ENCODE data around the gene PTBP1. TPM values are rescaled to one million over a fixed set of nuclear protein-coding genes. Genes with fewer than 3 reads are reported as not detected.

Gene PTBP1
- total and polyA plus RNA-seq, 2 donors (not counting 1 experiment from before 2014, with no cell fraction given): 74.6 to 83.1 TPM

DNA sequence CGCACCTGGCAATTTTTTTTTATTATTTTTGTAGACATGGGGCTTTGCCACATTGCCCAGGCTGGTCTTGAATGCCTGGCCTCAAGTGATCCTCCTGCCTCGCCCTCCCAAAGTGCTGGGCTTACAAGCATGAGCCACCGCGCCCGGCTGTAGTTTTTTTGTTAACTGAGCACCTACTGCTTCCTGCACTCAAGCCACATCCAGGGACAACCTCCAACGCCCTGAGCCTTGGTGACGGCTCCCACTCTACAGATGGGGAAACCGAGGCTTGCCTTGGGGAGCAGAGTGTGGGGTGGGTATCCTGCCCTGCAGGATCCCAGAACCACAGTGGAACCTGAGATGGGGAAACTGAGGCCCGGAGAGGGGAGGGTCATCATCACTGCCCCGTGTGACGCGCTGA, 57.9 kb downstream of the PTBP1 start:
- Histone ChIP-seq H4K20me1 (ENCODE audit: control insufficient read depth, extremely low read depth, insufficient read depth, low read length) (no peaks in the 10 kb centered on the region), H3K27ac (ENCODE audit: insufficient read depth, low read length) (no peak overlapping the region), H3K4me2 (ENCODE audit: extremely low read depth, insufficient read depth, low read length) (no peak overlapping the region), H3K79me2 (ENCODE audit: control insufficient read depth, insufficient read depth, low read length) (no peaks in the 10 kb centered on the region), H3K4me3 (replicated peaks in 1 of 4; ENCODE audit: control extremely low read depth in 1 of 4, insufficient read depth in 1 of 4, low read depth in 3 of 4, low read length in 4 of 4) (no peak overlapping the region), H3K9ac (ENCODE audit: insufficient read depth, low read length) (no peak overlapping the region), H3K4me1 (ENCODE audit: control insufficient read depth, extremely low read depth, insufficient read depth, low read length) (peaks cover 6% of the 10 kb centered on the region), H3K27me3 (ENCODE audit: control insufficient read depth, insufficient read depth, low read length) (no peaks in the 10 kb centered on the region), H2AFZ (ENCODE audit: low read length) (no peak overlapping the region), H3K9me3 (ENCODE audit: control insufficient read depth, insufficient read depth, low read depth, low read length) (no peaks in the 10 kb centered on the region), H3K36me3 (ENCODE audit: control insufficient read depth, insufficient read depth, low read length) (no peaks in the 10 kb centered on the region)
- no peak for DNase-seq (ENCODE audit: low read depth in 2 of 2)
- no peak for TF ChIP-seq EZH2 (IDR thresholded peaks at IDR 0.05; ENCODE audit: low read length, missing control alignments)
- TF ChIP-seq, protein P1, sequence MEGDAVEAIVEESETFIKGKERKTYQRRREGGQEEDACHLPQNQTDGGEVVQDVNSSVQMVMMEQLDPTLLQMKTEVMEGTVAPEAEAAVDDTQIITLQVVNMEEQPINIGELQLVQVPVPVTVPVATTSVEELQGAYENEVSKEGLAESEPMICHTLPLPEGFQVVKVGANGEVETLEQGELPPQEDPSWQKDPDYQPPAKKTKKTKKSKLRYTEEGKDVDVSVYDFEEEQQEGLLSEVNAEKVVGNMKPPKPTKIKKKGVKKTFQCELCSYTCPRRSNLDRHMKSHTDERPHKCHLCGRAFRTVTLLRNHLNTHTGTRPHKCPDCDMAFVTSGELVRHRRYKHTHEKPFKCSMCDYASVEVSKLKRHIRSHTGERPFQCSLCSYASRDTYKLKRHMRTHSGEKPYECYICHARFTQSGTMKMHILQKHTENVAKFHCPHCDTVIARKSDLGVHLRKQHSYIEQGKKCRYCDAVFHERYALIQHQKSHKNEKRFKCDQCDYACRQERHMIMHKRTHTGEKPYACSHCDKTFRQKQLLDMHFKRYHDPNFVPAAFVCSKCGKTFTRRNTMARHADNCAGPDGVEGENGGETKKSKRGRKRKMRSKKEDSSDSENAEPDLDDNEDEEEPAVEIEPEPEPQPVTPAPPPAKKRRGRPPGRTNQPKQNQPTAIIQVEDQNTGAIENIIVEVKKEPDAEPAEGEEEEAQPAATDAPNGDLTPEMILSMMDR (conservative IDR thresholded peaks at IDR 0.05 in 1 of 2, IDR thresholded peaks at IDR 0.05 in 1 of 2; ENCODE audit: low read depth in 1 of 2, low read length in 2 of 2): no peak

DNA sequence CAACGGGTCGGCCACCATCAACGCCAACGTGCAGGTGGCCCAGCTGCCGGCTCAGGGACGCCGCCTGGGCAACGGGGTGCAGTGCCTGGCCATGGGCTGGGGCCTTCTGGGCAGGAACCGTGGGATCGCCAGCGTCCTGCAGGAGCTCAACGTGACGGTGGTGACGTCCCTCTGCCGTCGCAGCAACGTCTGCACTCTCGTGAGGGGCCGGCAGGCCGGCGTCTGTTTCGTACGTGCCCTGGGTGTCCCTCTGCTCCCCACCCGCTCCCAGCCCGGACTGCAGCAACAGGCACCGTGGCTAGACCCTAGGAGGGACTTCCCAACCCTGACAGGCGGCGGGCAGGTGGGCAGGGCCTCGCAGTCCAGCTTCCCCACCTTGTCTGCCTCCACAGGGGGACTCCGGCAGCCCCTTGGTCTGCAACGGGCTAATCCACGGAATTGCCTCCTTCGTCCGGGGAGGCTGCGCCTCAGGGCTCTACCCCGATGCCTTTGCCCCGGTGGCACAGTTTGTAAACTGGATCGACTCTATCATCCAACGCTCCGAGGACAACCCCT, 58.4 kb downstream of the PTBP1 start:
- Histone ChIP-seq H3K27me3 (ENCODE audit: control insufficient read depth, insufficient read depth, low read length) (no peaks in the 10 kb centered on the region), H4K20me1 (ENCODE audit: control insufficient read depth, extremely low read depth, insufficient read depth, low read length) (no peaks in the 10 kb centered on the region), H3K9me3 (ENCODE audit: control insufficient read depth, insufficient read depth, low read depth, low read length) (no peaks in the 10 kb centered on the region), H2AFZ (ENCODE audit: low read length) (no peak overlapping the region), H3K27ac (ENCODE audit: insufficient read depth, low read length) (no peak overlapping the region), H3K4me3 (replicated peaks in 1 of 4; ENCODE audit: control extremely low read depth in 1 of 4, insufficient read depth in 1 of 4, low read depth in 3 of 4, low read length in 4 of 4) (no peak overlapping the region), H3K4me1 (ENCODE audit: control insufficient read depth, extremely low read depth, insufficient read depth, low read length) (peaks cover 5% of the 10 kb centered on the region), H3K9ac (ENCODE audit: insufficient read depth, low read length) (no peak overlapping the region), H3K36me3 (ENCODE audit: control insufficient read depth, insufficient read depth, low read length) (no peaks in the 10 kb centered on the region), H3K4me2 (ENCODE audit: extremely low read depth, insufficient read depth, low read length) (no peak overlapping the region), H3K79me2 (ENCODE audit: control insufficient read depth, insufficient read depth, low read length) (no peaks in the 10 kb centered on the region)
- TF ChIP-seq, protein P1 (conservative IDR thresholded peaks at IDR 0.05 in 1 of 2, IDR thresholded peaks at IDR 0.05 in 1 of 2; ENCODE audit: low read depth in 1 of 2, low read length in 2 of 2): no peak
- no peak for TF ChIP-seq EZH2 (IDR thresholded peaks at IDR 0.05; ENCODE audit: low read length, missing control alignments)
- no peak for DNase-seq (ENCODE audit: low read depth in 2 of 2)

DNA sequence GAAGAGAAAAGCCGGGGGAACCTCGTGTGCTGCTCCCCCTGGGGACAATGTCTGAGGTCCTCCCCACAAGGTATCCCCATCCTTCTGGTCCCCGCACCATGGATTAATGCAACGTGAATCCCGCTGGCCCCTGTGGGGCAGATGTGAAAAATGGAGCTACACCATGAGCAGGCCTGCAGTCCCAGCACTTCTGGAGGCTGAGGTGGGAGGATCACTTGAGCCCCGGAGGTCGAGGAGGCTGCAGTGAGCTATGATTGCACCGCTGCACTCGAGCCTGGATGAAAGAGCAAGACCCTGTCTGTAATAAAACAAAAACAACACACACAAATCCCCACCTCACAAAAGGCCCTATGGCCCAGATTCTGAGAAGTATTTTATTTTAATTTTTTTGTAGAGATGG, 61.0 kb downstream of the PTBP1 start:
- H3K9me3 ChIP-seq (ENCODE audit: control insufficient read depth, insufficient read depth, low read depth, low read length): no peaks in the 10 kb centered on the region
- H2AFZ ChIP-seq (ENCODE audit: low read length): no peak overlapping the region
- no peaks in the 10 kb centered on the region for H4K20me1 ChIP-seq (ENCODE audit: control insufficient read depth, extremely low read depth, insufficient read depth, low read length)
- H3K27ac ChIP-seq (ENCODE audit: insufficient read depth, low read length): no peak overlapping the region
- no peak for TF ChIP-seq EZH2 (IDR thresholded peaks at IDR 0.05; ENCODE audit: low read length, missing control alignments)
- TF ChIP-seq, protein P1 (conservative IDR thresholded peaks at IDR 0.05 in 1 of 2, IDR thresholded peaks at IDR 0.05 in 1 of 2; ENCODE audit: low read depth in 1 of 2, low read length in 2 of 2): no peak
- H3K4me2 ChIP-seq (ENCODE audit: extremely low read depth, insufficient read depth, low read length): no peak overlapping the region
- H3K4me1 ChIP-seq (ENCODE audit: control insufficient read depth, extremely low read depth, insufficient read depth, low read length): no peaks in the 10 kb centered on the region
- no peak overlapping the region for H3K4me3 ChIP-seq (replicated peaks in 1 of 4; ENCODE audit: control extremely low read depth in 1 of 4, insufficient read depth in 1 of 4, low read depth in 3 of 4, low read length in 4 of 4)
- no peak for DNase-seq (ENCODE audit: low read depth in 2 of 2)
- H3K9ac ChIP-seq (ENCODE audit: insufficient read depth, low read length): no peak overlapping the region
- no peaks in the 10 kb centered on the region for H3K27me3 ChIP-seq (ENCODE audit: control insufficient read depth, insufficient read depth, low read length)
- H3K79me2 ChIP-seq (ENCODE audit: control insufficient read depth, insufficient read depth, low read length): no peaks in the 10 kb centered on the region
- H3K36me3 ChIP-seq (ENCODE audit: control insufficient read depth, insufficient read depth, low read length): no peaks in the 10 kb centered on the region

Data from fibroblast of lung (primary cell).